Mucosa of rectum (tissue), 2 donors: ENCODE data around the gene SNAI3.

Experiments used
- H3K27ac ChIP-seq, 2 donors: one replicate each; pipeline ENCODE4 v1.7.0; 2013; ENCODE audit warnings: inconsistent platforms in 2 of 2, low read depth in 2 of 2, low read length in 2 of 2
- H3K27me3 ChIP-seq, 2 donors: one replicate each; pipeline ENCODE4 v1.7.0; 2013; ENCODE audit warnings: low read length in 2 of 2; ENCODE audit not compliant: control insufficient read depth in 2 of 2, insufficient read depth in 2 of 2
- H3K36me3 ChIP-seq, 2 donors: one replicate each; pipeline ENCODE4 v1.7.0; 2013; ENCODE audit warnings: low read length in 2 of 2; ENCODE audit not compliant: control insufficient read depth in 2 of 2, insufficient read depth in 2 of 2
- H3K4me1 ChIP-seq, 2 donors: one replicate each; pipeline ENCODE4 v1.7.0; 2013; ENCODE audit warnings: low read length in 2 of 2, mild to moderate bottlenecking in 1 of 2; ENCODE audit not compliant: control insufficient read depth in 2 of 2, insufficient read depth in 2 of 2
- H3K4me3 ChIP-seq, 2 donors: one replicate each; pipeline ENCODE4 v1.7.0; 2013; ENCODE audit warnings: low read length in 2 of 2
- H3K9ac ChIP-seq, 2 donors: one replicate each; pipeline ENCODE4 v1.7.0; 2013; ENCODE audit warnings: low read length in 2 of 2, low read depth in 1 of 2, mild to moderate bottlenecking in 1 of 2
- H3K9me3 ChIP-seq, 2 donors: one replicate each; pipeline ENCODE4 v1.7.0; 2013; ENCODE audit warnings: low read length in 2 of 2; ENCODE audit not compliant: control insufficient read depth in 2 of 2
- donor health status: healthy.
- donor health status: Normal muscosa, but diverticular disease.

Gene SNAI3

DNA sequence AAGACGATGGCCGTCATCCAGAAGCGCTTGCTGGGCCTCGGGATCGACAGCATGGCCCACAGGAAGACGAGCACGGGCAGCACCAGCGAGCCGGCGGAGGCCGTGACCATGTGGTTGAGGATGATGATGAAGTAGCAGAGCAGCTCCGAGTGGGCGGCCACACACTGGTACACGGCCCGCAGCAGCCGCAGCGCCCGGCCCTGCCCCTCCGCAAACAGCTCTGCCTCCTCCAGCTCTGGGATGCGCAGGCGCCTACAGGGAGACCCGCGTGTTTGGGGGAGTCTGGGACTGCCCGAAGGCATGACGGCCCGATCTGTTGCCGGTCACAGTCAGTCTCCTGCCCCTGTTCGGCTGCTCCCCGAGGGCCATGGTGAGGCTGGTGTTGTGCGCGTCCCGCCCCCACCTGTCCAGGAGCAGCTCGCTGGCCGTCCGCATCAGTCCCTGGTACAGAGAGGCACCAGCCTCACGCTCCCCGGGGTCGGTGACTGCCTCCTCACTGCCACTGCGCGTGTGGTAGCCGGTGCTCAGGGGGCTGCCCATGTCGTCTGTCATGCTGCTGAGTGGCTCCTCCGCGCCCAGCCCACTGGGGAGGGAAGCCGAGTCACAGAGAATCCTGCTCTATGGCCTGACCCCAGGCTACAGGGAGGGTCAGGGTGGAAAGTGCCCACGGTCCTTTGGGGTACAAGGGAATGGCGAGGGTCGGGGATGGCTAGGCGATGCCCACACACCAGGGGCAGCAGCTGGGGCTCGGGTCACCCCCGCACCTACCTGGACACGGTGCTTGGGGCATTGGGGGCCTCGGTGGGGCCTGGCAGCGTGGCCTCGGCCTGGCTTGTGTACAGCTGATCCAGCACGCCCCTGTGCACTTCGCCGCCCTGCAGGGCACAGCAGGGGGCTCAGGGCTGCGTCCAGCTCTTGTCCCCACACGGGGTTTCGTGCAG is 35.8 kb upstream of the SNAI3 start:
- Histone ChIP-seq H3K27me3 (no peaks in the 10 kb centered on the region), H3K9ac (no peak overlapping the region), H3K36me3 (peaks cover 53 to 58% of the 10 kb centered on the region in 2 donors), H3K27ac (no peak overlapping the region), H3K4me1 (no peaks in the 10 kb centered on the region), H3K9me3 (no peaks in the 10 kb centered on the region), H3K4me3 (no peak overlapping the region)

DNA sequence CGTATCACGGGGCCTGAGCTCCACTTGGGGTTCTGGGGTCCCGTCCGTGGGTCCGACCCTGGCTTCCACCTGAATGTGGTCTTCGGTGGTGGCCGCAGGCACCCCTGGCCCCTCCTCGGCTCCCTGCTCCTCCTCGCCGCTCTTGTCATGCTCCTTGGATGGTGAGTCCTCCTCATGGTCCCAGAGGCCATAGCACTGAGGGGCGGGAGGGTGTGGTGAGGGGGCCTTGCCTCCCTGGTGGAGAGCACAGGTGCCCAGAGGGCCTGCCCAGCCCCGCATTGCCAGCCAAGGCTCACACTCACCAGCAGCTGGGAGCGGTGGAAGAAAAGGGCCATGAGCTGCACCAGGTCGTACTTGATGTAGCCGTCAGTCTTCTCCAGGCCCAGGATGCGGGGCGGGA is 34.9 kb upstream of the SNAI3 start:
- no peaks in the 10 kb centered on the region for H3K4me1 ChIP-seq
- no peak overlapping the region for H3K27ac ChIP-seq
- H3K9me3 ChIP-seq, result no peaks in the 10 kb centered on the region
- no peak overlapping the region for H3K4me3 ChIP-seq
- no peaks in the 10 kb centered on the region for H3K27me3 ChIP-seq
- H3K36me3 ChIP-seq, result peaks cover 53 to 65% of the 10 kb centered on the region in 2 donors
- no peak overlapping the region for H3K9ac ChIP-seq

DNA sequence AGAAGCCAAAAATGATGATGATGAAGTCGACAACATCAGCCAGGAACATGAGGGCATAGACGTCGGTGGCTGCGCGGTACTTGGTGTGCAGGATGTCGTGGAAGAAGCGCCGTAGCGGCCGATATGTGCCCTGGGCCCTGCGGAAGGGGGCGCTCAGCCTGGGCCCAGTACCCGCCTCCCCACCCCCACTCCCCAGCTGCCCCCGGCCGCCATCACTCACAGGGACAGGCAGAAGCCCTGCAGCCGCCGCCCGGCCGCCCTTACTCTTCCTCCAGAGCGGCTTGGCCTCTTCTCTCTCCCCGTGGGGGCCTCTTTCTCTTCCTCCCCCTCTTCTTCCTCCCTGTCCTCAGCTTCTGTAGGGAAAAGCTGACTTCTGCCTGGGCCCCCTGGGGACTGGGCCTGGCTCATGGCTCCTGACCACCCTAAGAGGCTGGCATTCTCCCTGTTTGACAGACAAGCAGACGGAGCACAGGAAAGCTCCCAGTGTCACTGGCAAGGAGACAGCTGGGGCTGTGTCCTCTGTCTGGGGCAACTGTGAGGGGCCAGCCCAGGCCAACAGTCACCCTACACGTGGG is 34.2 kb upstream of the SNAI3 start:
- Histone ChIP-seq H3K9me3 (no peaks in the 10 kb centered on the region), H3K4me3 (no peak overlapping the region), H3K27ac (no peak overlapping the region), H3K27me3 (no peaks in the 10 kb centered on the region), H3K9ac (no peak overlapping the region), H3K4me1 (no peaks in the 10 kb centered on the region), H3K36me3 (peaks cover 57 to 64% of the 10 kb centered on the region in 2 donors)

DNA sequence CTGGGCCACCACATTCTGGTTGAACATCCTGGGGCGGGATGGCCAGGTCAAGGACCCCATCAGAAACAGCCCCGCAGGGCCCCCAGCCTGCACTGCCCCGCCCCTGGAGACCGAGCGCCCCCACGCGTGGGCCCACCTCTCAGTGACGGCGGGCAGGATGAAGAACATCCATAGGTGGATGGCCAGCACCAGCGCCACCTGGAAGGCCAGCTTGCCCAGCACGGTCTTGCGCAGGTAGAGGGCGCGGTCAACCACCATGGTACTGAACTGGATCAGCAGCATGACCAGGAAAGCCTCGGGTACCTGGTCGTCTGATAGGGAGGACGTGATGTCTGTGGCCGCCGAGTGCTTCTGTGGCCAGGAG is 33.6 kb upstream of the SNAI3 start:
- no peak overlapping the region for H3K4me3 ChIP-seq
- H3K9me3 ChIP-seq, result no peaks in the 10 kb centered on the region
- peak overlapping the region in 1 of 2 donors; percentile 16 for H3K27ac ChIP-seq
- no peaks in the 10 kb centered on the region for H3K4me1 ChIP-seq
- H3K9ac ChIP-seq, result no peak overlapping the region
- H3K27me3 ChIP-seq, result no peaks in the 10 kb centered on the region
- peaks cover 56 to 63% of the 10 kb centered on the region in 2 donors for H3K36me3 ChIP-seq

DNA sequence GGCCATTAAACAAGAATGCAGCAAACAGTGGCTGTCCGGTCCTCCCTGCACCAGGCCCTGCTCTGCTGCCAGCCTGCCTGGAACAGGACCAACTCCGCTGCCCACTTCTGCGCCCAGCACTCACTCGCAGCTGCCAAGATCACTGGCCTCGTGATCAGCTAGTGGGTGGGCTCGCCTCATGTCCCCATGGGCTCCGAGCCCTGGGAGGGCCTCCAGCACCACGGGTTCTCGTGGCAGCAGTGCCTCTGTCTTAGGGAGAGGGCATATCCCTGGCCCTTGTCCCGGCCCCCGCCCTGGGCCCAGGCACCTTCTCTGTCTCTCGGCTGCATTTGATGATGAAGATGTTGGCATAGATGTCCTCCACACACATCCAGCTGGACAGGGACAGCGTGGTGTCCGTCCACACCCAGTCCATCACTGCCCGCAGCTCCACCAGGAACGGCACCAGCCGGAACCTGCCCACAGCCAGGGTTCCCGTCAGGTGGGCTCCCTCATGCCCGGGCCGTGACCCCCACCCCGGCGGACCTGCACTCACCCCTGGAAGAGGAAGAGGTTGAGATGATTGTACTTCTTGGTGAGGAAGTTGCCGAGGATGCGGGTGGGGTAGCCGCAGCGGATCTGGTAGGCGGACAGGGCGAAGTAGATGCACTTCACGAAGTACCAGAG is 33.1 kb upstream of the SNAI3 start:
- H3K36me3 ChIP-seq, result peaks cover 52 to 63% of the 10 kb centered on the region in 2 donors
- no peak overlapping the region for H3K9ac ChIP-seq
- no peaks in the 10 kb centered on the region for H3K27me3 ChIP-seq
- no peaks in the 10 kb centered on the region for H3K9me3 ChIP-seq
- H3K27ac ChIP-seq, result peak overlapping the region in 1 of 2 donors; percentile 16
- no peaks in the 10 kb centered on the region for H3K4me1 ChIP-seq
- no peak overlapping the region for H3K4me3 ChIP-seq

DNA sequence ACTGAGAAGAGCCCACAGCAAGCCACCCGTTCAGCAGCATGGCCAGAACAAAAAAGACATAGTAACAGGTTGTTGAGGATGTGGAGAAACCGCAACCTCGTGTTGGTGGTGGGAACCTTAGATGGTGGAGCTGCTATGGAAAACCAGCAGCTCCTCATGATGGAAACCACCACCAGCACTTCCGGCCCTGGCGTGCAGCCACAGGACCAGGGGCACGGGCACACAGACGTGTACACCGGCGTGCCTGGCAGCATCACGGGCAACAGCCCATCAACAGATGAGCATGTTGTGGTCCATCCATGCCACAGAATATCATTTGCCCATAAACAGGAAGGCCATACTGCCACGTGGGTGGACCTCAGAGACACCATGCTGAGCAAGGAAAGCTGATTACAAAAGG is 31.9 kb upstream of the SNAI3 start:
- Histone ChIP-seq H3K4me1 (no peaks in the 10 kb centered on the region), H3K27me3 (no peaks in the 10 kb centered on the region), H3K9ac (no peak overlapping the region), H3K4me3 (no peak overlapping the region), H3K9me3 (no peaks in the 10 kb centered on the region), H3K36me3 (peaks cover 57 to 61% of the 10 kb centered on the region in 2 donors), H3K27ac (no peak overlapping the region)

DNA sequence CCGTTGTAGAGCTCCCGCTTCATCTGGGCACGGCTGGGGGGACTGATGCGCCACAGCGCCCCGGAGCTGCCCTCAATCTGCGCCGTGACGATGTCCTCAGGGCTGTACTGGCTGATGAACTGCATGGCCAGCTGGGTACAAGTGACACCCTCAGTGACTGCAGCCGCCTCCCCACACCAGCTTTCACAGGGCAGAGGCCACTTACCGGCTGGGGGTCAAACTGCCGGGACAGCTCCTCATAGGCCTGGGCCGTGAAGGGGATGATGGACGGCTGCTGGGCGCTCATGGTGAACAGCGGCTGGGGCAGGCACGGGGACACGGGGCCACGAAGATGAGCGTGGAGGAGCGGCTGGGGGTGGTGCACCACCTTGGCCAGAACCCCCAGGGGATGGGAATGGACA is 30.3 kb upstream of the SNAI3 start:
- no peak overlapping the region for H3K27ac ChIP-seq
- no peaks in the 10 kb centered on the region for H3K4me1 ChIP-seq
- H3K27me3 ChIP-seq, result no peaks in the 10 kb centered on the region
- H3K9me3 ChIP-seq, result no peaks in the 10 kb centered on the region
- no peak overlapping the region for H3K9ac ChIP-seq
- peaks cover 46 to 52% of the 10 kb centered on the region in 2 donors for H3K36me3 ChIP-seq
- no peak overlapping the region for H3K4me3 ChIP-seq

DNA sequence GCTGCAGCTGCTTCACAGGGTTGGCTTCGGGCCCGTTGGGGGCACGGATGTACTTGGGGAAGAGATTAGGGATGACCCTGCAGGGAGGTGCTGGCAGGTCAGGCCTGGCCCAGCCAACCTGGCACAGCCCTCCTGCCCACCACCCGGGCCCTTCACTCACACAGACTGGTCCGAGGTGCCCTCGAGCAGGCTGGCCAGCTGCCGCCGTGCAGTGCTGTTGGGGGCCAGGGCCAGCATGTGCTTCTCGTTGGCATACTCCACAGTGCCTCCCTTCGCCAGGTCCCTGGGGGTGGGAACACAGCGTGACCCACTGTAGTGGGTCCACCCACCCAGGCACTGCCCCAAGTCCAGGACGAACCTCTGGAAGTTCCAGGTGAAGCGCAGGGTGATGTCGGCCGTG is 29.9 kb upstream of the SNAI3 start:
- Histone ChIP-seq H3K9me3 (no peaks in the 10 kb centered on the region), H3K4me1 (no peaks in the 10 kb centered on the region), H3K27me3 (no peaks in the 10 kb centered on the region), H3K4me3 (no peak overlapping the region), H3K27ac (no peak overlapping the region), H3K9ac (no peak overlapping the region), H3K36me3 (peaks cover 45 to 49% of the 10 kb centered on the region in 2 donors)

DNA sequence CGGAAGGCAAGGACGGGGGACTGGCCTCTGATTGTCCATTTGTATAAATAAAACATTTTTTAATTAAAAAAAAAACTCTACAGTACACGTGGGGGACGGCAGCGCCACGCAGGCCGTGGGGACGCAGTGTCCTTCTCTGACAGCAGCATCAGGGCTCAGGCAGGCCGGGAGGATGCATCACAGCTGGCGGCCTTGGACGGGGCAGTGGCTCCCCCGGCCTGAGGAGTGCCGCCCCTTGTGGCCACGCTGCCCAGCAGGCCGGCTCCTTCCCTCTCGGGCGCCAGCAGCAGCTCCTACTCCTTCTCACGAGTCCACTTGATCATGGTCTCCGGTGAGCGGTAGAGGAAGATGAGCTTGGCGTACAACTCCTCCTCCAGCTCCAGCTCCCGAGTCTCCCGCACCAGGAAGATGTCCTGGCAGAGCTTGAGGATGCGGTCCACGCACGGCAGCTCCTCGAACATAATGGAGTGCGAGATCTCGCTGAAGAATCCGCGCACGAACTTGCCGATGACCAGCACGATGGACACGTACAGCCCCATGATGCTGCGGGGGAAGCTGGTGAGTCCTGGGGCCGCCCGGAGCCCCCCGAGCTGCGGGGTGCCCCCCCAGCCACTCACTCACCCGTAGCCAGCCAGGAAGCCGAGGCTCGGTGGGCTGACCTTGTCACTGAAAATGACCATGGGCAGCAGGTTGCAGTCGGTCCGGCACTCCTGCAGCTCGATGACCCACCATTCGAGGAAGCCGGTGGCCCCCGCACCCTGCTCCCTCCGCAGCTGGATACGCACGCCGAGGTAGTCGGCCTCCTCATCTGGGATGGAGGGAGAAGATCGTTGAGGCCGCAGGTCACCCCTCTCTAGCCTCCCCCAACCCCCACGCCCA is 29.2 kb upstream of the SNAI3 start:
- Histone ChIP-seq H3K27me3 (no peaks in the 10 kb centered on the region), H3K4me3 (no peak overlapping the region), H3K9ac (no peak overlapping the region), H3K9me3 (no peaks in the 10 kb centered on the region), H3K4me1 (no peaks in the 10 kb centered on the region), H3K27ac (no peak overlapping the region), H3K36me3 (peaks cover 40 to 45% of the 10 kb centered on the region in 2 donors)
